VCaP (cell line): ENCODE results near the gene UBL4A.

Experiments
- H3K27ac ChIP-seq: fragments of 450-650 bp; 2 replicates; pipeline ENCODE4 v1.5.1; 2017
- CTCF ChIP-seq: fragments of 450-650 bp; conservative IDR thresholded peaks from 2 replicates; pipeline ENCODE4 v1.5.1; 2017; ENCODE audit warnings: mild to moderate bottlenecking, moderate library complexity

Gene UBL4A

GRCh38 chrX:154470914-154471568 is 15.4 kb downstream of the UBL4A start:
- TF ChIP-seq CTCF = no peak
- H3K27ac ChIP-seq = no peak overlapping the region

- no peak overlapping the region for H3K27ac ChIP-seq
- TF ChIP-seq CTCF = no peak
Observed at GRCh38 chrX:154470434-154470833, 16.0 kb downstream of the UBL4A start.

- TF ChIP-seq CTCF = no peak
- H3K27ac ChIP-seq = no peak overlapping the region
Observed at GRCh38 chrX:154469880-154470279, 16.5 kb downstream of the UBL4A start.

- no peak for TF ChIP-seq CTCF
- H3K27ac ChIP-seq = no peak overlapping the region
Observed at GRCh38 chrX:154469114-154469513, 17.3 kb downstream of the UBL4A start.

- no peak overlapping the region for H3K27ac ChIP-seq
- TF ChIP-seq CTCF = no peak
Observed at GRCh38 chrX:154468217-154468616, 18.2 kb downstream of the UBL4A start.

- no peak for TF ChIP-seq CTCF
- H3K27ac ChIP-seq = no peak overlapping the region
Observed at GRCh38 chrX:154467556-154467955, 18.9 kb downstream of the UBL4A start.

- H3K27ac ChIP-seq = no peak overlapping the region
- TF ChIP-seq CTCF = no peak
Observed at GRCh38 chrX:154466907-154467306, 19.5 kb downstream of the UBL4A start.
